Retinal pigment epithelial cell (primary cell): ENCODE data around the gene KRTAP12-1.

Experiments
- DNase-seq: peaks from one replicate; pipeline ENCODE4 v3.0.0-alpha.2; 2010; ENCODE audit warnings: low read depth
- H3K4me3 ChIP-seq: 2 replicates; pipeline ENCODE4 v1.5.1; 2011; ENCODE audit warnings: mild to moderate bottlenecking, low read length, control low read depth, moderate library complexity
- CTCF ChIP-seq: conservative IDR thresholded peaks from 2 replicates; pipeline ENCODE4 v1.5.1; 2011; ENCODE audit warnings: low read depth, low read length, control low read depth, inconsistent platforms

KRTAP12-1 gene

GRCh38 chr21:44658913-44659595 lies 22.9 kb downstream of the KRTAP12-1 start:
- no peak overlapping the region for H3K4me3 ChIP-seq
- TF ChIP-seq CTCF, result no peak
- DNase-seq, result no peak

- no peak for TF ChIP-seq CTCF
- no peak for DNase-seq
Observed at GRCh38 chr21:44658541-44658910, 23.4 kb downstream of the KRTAP12-1 start.

GRCh38 chr21:44657635-44658540 lies 24.1 kb downstream of the KRTAP12-1 start, which contains the start of gene KRTAP12-3:
KRTAP12-3 (plus strand) TSS chr21:44657932; CDS start chr21:44657980, 48 bp downstream.
- no peak for DNase-seq
- no peak within 1 kb of the TSS for H3K4me3 ChIP-seq
- TF ChIP-seq CTCF, result no peak

More at GRCh38 chr21:44658541-44658910, 23.4 kb downstream of the KRTAP12-1 start:
- no peak overlapping the region for H3K4me3 ChIP-seq

GRCh38 chr21:44656868-44657267 lies 25.1 kb downstream of the KRTAP12-1 start:
- no peak for DNase-seq
- no peak overlapping the region for H3K4me3 ChIP-seq
- no peak for TF ChIP-seq CTCF

GRCh38 chr21:44654576-44655175 lies 27.3 kb downstream of the KRTAP12-1 start, which contains the start of gene KRTAP12-4:
KRTAP12-4 (minus strand) TSS chr21:44654659; CDS start chr21:44654614, 45 bp downstream.
- H3K4me3 ChIP-seq, result no peak within 1 kb of the TSS
- no peak for TF ChIP-seq CTCF
- DNase-seq, result no peak

- TF ChIP-seq CTCF, result no peak
- no peak for DNase-seq
- no peak overlapping the region for H3K4me3 ChIP-seq
Observed at GRCh38 chr21:44653656-44654575, 28.0 kb downstream of the KRTAP12-1 start.
